ENCODE measurements around the gene RHOF. TPM values are rescaled to one million over a fixed set of nuclear protein-coding genes. Genes with fewer than 3 reads are reported as not detected.

Gene RHOF
- total and polyA plus RNA-seq, 12 donors = 4.1 to 49.5 (median 21.8) TPM

GRCh38 chr12:121798787-121799155 is 5.3 kb upstream of the RHOF start:
- intact Hi-C loops (cut with DNase I) = loop anchor here in 1 of 2 donors (10.0 kb wide), 1 partner anchor 96 kb away; no protein-coding TSS in a partner anchor
- TF ChIP-seq POLR2A (IDR thresholded peaks at IDR 0.05) = no peak
- TF ChIP-seq, protein P1, sequence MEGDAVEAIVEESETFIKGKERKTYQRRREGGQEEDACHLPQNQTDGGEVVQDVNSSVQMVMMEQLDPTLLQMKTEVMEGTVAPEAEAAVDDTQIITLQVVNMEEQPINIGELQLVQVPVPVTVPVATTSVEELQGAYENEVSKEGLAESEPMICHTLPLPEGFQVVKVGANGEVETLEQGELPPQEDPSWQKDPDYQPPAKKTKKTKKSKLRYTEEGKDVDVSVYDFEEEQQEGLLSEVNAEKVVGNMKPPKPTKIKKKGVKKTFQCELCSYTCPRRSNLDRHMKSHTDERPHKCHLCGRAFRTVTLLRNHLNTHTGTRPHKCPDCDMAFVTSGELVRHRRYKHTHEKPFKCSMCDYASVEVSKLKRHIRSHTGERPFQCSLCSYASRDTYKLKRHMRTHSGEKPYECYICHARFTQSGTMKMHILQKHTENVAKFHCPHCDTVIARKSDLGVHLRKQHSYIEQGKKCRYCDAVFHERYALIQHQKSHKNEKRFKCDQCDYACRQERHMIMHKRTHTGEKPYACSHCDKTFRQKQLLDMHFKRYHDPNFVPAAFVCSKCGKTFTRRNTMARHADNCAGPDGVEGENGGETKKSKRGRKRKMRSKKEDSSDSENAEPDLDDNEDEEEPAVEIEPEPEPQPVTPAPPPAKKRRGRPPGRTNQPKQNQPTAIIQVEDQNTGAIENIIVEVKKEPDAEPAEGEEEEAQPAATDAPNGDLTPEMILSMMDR (IDR thresholded peaks at IDR 0.05) = no peak
- Histone ChIP-seq H3K36me3 (replicated peaks in 1 of 2) (peaks cover 0 to 13% of the 10 kb centered on the region in 2 donors), H3K4me1 (replicated peaks in 1 of 2) (peaks cover 51 to 73% of the 10 kb centered on the region in 2 donors), H3K27me3 (no peaks in the 10 kb centered on the region), H3K27ac (peak overlapping the region; percentile 47 to 100 (median 100)), H3K9me3 (replicated peaks in 1 of 3) (no peaks in the 10 kb centered on the region), H3K4me3 (peak overlapping the region in 2 of 4 donors; percentile 49 to 92)
- WGBS, 4 donors = 46 to 65% (median 52%) methylated on average over 10 of the region's 10 CpGs
- no peak for DNase-seq

DNA sequence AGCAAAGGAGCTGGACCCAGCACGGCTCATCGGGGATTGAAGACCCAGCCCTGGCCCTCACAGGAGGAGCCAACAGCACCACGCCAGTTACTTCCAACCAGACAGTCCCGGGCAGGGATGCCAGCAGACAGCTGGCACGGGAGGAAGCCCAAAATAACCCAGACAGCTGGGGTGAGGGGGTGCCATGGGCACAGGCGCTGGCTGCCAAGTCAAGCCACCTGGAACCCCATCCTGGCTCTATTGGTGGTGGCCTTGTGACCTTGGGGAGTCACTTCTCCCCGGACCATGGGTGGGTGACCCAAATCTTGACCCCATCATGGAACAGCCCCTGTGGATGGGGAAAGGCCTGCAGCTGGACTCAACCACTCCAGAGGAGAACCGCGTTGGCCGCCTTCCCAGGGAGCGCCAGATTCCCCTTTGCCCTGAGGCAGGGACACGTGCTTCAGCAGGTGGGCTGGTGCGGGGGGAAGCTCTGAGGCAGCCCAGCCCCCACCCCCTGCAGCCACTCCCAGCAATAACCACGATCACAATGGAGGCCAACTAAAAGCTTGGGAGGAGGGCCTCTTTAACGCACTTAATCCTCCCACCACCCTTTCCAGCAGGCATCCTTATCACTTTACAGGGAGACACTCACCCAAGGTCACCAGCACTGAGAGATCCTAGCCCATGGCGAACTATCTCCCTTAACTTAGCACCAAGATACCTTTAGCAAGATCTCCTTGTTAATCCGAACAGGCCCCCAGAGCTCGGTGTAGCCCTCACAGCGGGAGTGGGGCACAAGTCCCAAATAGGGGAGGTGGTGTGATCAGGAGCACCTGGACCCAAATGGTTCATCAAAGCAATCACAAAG is 4.7 kb upstream of the RHOF start:
- peaks cover 0 to 13% of the 10 kb centered on the region in 2 donors for H3K36me3 ChIP-seq (replicated peaks in 1 of 2)
- peaks cover 57 to 79% of the 10 kb centered on the region in 2 donors for H3K4me1 ChIP-seq (replicated peaks in 1 of 2)
- no peaks in the 10 kb centered on the region for H3K9me3 ChIP-seq (replicated peaks in 1 of 3)
- intact Hi-C loops (cut with DNase I) = loop anchor here in 1 of 2 donors (2.0 to 10.0 kb wide), 2 partner anchors 13 to 97 kb away; no protein-coding TSS in a partner anchor
- no peaks in the 10 kb centered on the region for H3K27me3 ChIP-seq
- DNase-seq = peak; percentile 75 to 91 (median 83)
- peak in 1 of 2 donors; percentile 15 for TF ChIP-seq POLR2A (IDR thresholded peaks at IDR 0.05)
- TF ChIP-seq, protein P1 (IDR thresholded peaks at IDR 0.05) = no peak
- WGBS, 4 donors = 21 to 35% (median 27%) methylated on average over 10 to 19 of the region's 19 CpGs
- peak overlapping the region in 1 of 4 donors; percentile 92 for H3K4me3 ChIP-seq
- H3K27ac ChIP-seq = peak overlapping the region; percentile 47 to 100 (median 100)

- peaks cover 61 to 78% of the 10 kb centered on the region in 2 donors for H3K4me1 ChIP-seq (replicated peaks in 1 of 2)
- peak overlapping the region; percentile 47 to 100 (median 100) for H3K27ac ChIP-seq
- TF ChIP-seq POLR2A (IDR thresholded peaks at IDR 0.05) = peak; percentile 58 to 80
- TF ChIP-seq, protein P1 (IDR thresholded peaks at IDR 0.05) = peak; percentile 9 to 39 (median 34)
- DNase-seq = peak; percentile 94 to 99 (median 98)
- peaks cover 0 to 13% of the 10 kb centered on the region in 2 donors for H3K36me3 ChIP-seq (replicated peaks in 1 of 2)
- intact Hi-C loops (cut with DNase I) = loop anchor here in 1 of 2 donors (2.0 to 10.0 kb wide), 2 partner anchors 14 to 98 kb away; no protein-coding TSS in a partner anchor
- H3K4me3 ChIP-seq = peak overlapping the region in 1 of 4 donors; percentile 92
- no peaks in the 10 kb centered on the region for H3K27me3 ChIP-seq
- 15 to 23% (median 20%) methylated on average over 21 to 39 of the region's 39 CpGs for WGBS, 4 donors
- H3K9me3 ChIP-seq (replicated peaks in 1 of 3) = no peaks in the 10 kb centered on the region
Measured at GRCh38 chr12:121796855-121797751, 3.6 kb upstream of the RHOF start.

Measured in adrenal gland (tissue), 12 donors.